IMR-90 (cell line): ENCODE data around the gene MPP2. TPM values are rescaled to one million over a fixed set of nuclear protein-coding genes. Genes with fewer than 3 reads are reported as not detected.

Experiments used
- ATAC-seq: fragments of 200-7000 bp; cut with Tn5 transposase; 2 replicates; pipeline ENCODE4 v1.9.1; 2020; ENCODE audit warnings: low read depth, mild to moderate bottlenecking, moderate library complexity
- BruUV-seq: library from RNA; stranded (reverse); fragments of 400-500 nt; replicated peaks from 2 replicates; lab custom pipeline; 2021; lab: Mats Ljungman, UMichigan
- CTCF ChIA-PET: fragments of 300-600 bp; formaldehyde crosslinking; extraction: SDS; loops from one replicate; lab custom pipeline; 2021; ENCODE audit warnings: antibody characterized with exemption; lab: Yijun Ruan, JAX
- POLR2A ChIA-PET: fragments of 300-600 bp; sonication (Branson Sonifier 250); formaldehyde crosslinking; loops from one replicate; lab custom pipeline; 2022; ENCODE audit warnings: antibody characterized with exemption; ENCODE audit not compliant: unreplicated experiment; lab: Charles Lee
- DNase-seq: peaks from one replicate; pipeline ENCODE4 v3.0.0; 2013
- H2AFZ ChIP-seq: replicated peaks from 2 replicates; pipeline ENCODE3; 2013; ENCODE audit warnings: low read length, mild to moderate bottlenecking; ENCODE audit not compliant: poor library complexity
- H2AK5ac ChIP-seq: 2 replicates; pipeline ENCODE4 v1.6.1; 2013; ENCODE audit warnings: low read depth, low read length, inconsistent platforms
- H2AK9ac ChIP-seq: replicated peaks from 2 replicates; pipeline ENCODE3; 2013; ENCODE audit warnings: mild to moderate bottlenecking, low read depth, low read length, moderate library complexity; ENCODE audit not compliant: poor library complexity
- H2BK120ac ChIP-seq: 2 replicates; pipeline ENCODE4 v1.6.1; 2013; ENCODE audit warnings: low read depth, low read length, inconsistent platforms
- H2BK15ac ChIP-seq: 3 replicates; pipeline ENCODE4 v1.6.1; 2013; ENCODE audit warnings: low read depth, low read length, inconsistent platforms
- H2BK20ac ChIP-seq: 2 replicates; pipeline ENCODE4 v1.6.1; 2013; ENCODE audit warnings: low read depth, mild to moderate bottlenecking, inconsistent platforms, low read length, moderate library complexity
- H2BK5ac ChIP-seq: 2 replicates; pipeline ENCODE4 v1.6.1; 2013; ENCODE audit warnings: mild to moderate bottlenecking, low read depth, low read length, inconsistent platforms; ENCODE audit not compliant: poor library complexity, severe bottlenecking
- H3K14ac ChIP-seq: replicated peaks from 2 replicates; pipeline ENCODE4 v1.6.1; 2013; ENCODE audit warnings: low read depth, low read length, inconsistent platforms
- H3K18ac ChIP-seq: 2 replicates; pipeline ENCODE4 v1.6.1; 2013; ENCODE audit warnings: low read depth, low read length, control low read depth
- H3K23ac ChIP-seq: 2 replicates; pipeline ENCODE4 v1.6.1; 2013; ENCODE audit warnings: low read depth, low read length, inconsistent platforms
- H3K27ac ChIP-seq: 2 replicates; pipeline ENCODE4 v1.5.1; 2013; ENCODE audit warnings: mild to moderate bottlenecking, control low read depth, low read length; ENCODE audit not compliant: insufficient read depth
- H3K27me3 ChIP-seq: 2 replicates; pipeline ENCODE4 v1.6.1; 2013; ENCODE audit warnings: low read length; ENCODE audit not compliant: control insufficient read depth, insufficient read depth
- H3K36me3 ChIP-seq: 2 replicates; pipeline ENCODE4 v1.6.1; 2013; ENCODE audit warnings: low read length, mixed read lengths; ENCODE audit not compliant: control insufficient read depth, insufficient read depth
- H3K4ac ChIP-seq: 2 replicates; pipeline ENCODE4 v1.6.1; 2013; ENCODE audit warnings: low read depth, low read length, inconsistent platforms
- H3K4me1 ChIP-seq: 2 replicates; pipeline ENCODE4 v1.6.1; 2013; ENCODE audit warnings: low read length, mixed read lengths; ENCODE audit not compliant: control insufficient read depth, insufficient read depth
- H3K4me2 ChIP-seq: 2 replicates; pipeline ENCODE4 v1.6.1; 2013; ENCODE audit warnings: low read depth, mild to moderate bottlenecking, control low read depth, low read length, moderate library complexity
- H3K4me3 ChIP-seq: 2 replicates; pipeline ENCODE4 v1.5.1; 2013; ENCODE audit warnings: low read depth, mild to moderate bottlenecking, control low read depth, low read length, moderate library complexity; ENCODE audit not compliant: insufficient read depth
- H3K56ac ChIP-seq: 2 replicates; pipeline ENCODE4 v1.6.1; 2013; ENCODE audit warnings: low read length, inconsistent platforms; ENCODE audit not compliant: insufficient read depth; ENCODE audit errors: extremely low read depth
- H3K79me1 ChIP-seq, 2 experiments: 2 replicates each; pipeline ENCODE4 v1.6.1; 2013; ENCODE audit warnings: low read length in 2 of 2, inconsistent platforms in 1 of 2, low read depth in 1 of 2
- H3K9ac ChIP-seq: 2 replicates; pipeline ENCODE4 v1.6.1; 2013; ENCODE audit warnings: low read depth, low read length, control low read depth
- H3K9me1 ChIP-seq: 2 replicates; pipeline ENCODE4 v1.6.1; 2013; ENCODE audit warnings: low read length, inconsistent platforms; ENCODE audit not compliant: insufficient read depth
- H3K9me3 ChIP-seq: 2 replicates; pipeline ENCODE4 v1.6.1; 2013; ENCODE audit warnings: low read length; ENCODE audit not compliant: control insufficient read depth, insufficient read depth
- H4K20me1 ChIP-seq: 2 replicates; pipeline ENCODE4 v1.6.1; 2013; ENCODE audit warnings: low read length, inconsistent platforms; ENCODE audit not compliant: insufficient read depth
- H4K5ac ChIP-seq: 2 replicates; pipeline ENCODE4 v1.6.1; 2013; ENCODE audit warnings: mild to moderate bottlenecking, low read depth, low read length, control low read depth
- H4K8ac ChIP-seq, 2 experiments: 2 replicates each; pipeline ENCODE4 v1.6.1; 2013; ENCODE audit warnings: low read depth in 2 of 2, low read length in 2 of 2, control low read depth in 1 of 2, inconsistent platforms in 1 of 2
- H4K91ac ChIP-seq: 2 replicates; pipeline ENCODE4 v1.6.1; 2013; ENCODE audit warnings: low read depth, low read length, inconsistent platforms; ENCODE audit not compliant: insufficient read depth
- BHLHE40 ChIP-seq: fragments of 150-350 bp; IDR thresholded peaks from 2 replicates; pipeline ENCODE4 v1.6.1; 2016; ENCODE audit warnings: mild to moderate bottlenecking, low read depth, low read length
- WGBS, 2 experiments: methylation state at CpG; one replicate each; pipeline versions ENCODE4 v1.1.5 to v1.1.7; 2013; ENCODE audit warnings: missing lambda C conversion rate in 2 of 2; ENCODE audit not compliant: insufficient read length in 1 of 2; ENCODE audit errors: extremely low coverage in 2 of 2; 5-methylcytosine and 5-hydroxymethylcytosine counted together
- dilution Hi-C: fragments of 300-500 bp; cut with HindIII; formaldehyde crosslinking; loops from one replicate; pipeline ENCODE4 v1.14.3; 2018; ENCODE audit warnings: low sequenced_read_pairs; ENCODE audit not compliant: unreplicated experiment
- in situ Hi-C: fragments of 300-500 bp; cut with MboI; formaldehyde crosslinking; loops from 3 replicates; pipeline ENCODE4 v1.14.3; 2019; ENCODE audit warnings: low sequenced_read_pairs, inconsistent platforms, mixed read lengths
- intact Hi-C: fragments of 100-400 bp; cut with micrococcal nuclease; formaldehyde crosslinking; loops from 2 replicates; pipeline ENCODE4 v1.10.0; 2022
- polyA plus RNA-seq, 3 experiments: library from polyadenylated mRNA; depleted of rRNA; stranded (reverse); fragments of >200 nt; gene quantifications; 2 replicates each; pipeline ENCODE4 v1.2.3, GENCODE V29; 2012; ENCODE audit warnings: low replicate concordance in 1 of 3
- total RNA-seq: library from RNA; depleted of rRNA; stranded (reverse); fragments of >200 nt; gene quantifications from 2 replicates; pipeline ENCODE4 v1.2.3, GENCODE V29; 2012
- TF ChIP-seq, protein P1 (sequence below): conservative IDR thresholded peaks from 2 replicates; pipeline ENCODE4 v1.5.1; 2012; ENCODE audit warnings: mild to moderate bottlenecking, low read depth, low read length, improper control_type of control experiment

The MPP2 gene
- total and polyA plus RNA-seq, 2 of the 4 experiments (the other 2 are of a cell fraction) = 3.2 to 3.8 TPM

DNA sequence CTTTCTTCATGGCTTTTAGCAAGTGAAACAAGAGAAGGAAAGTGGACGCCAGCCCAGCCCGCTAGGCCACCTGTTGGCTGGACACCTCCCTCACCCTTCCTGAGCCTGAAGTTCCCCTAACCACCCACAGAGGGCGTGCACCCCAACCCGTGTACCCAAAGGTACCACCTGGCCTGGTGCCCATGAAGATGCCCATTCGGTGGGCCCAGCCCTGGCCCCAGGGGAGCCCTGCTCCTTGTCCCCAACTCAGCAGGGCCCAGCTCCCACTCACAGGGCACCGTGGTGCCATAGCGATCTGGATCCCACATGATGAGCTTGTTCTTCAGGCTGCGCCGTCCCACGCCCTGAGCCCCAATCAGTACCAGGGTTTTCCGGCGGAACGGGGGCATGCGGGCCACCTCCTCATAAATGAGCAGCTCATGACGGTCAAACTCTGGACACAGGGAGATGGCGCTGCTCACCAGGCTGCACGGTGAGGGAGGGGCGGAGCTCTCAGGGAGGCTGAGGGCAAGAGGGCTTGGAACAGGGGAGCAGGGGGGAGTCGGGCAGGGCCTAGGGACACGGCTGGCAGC, 26.8 kb downstream of the MPP2 start:
- Histone ChIP-seq H3K79me1 (no peaks in the 10 kb centered on the region), H4K8ac (no peak overlapping the region), H3K23ac (no peak overlapping the region), H2AFZ (peak overlapping the region; percentile 5), H2AK9ac (no peak overlapping the region), H3K9ac (no peak overlapping the region), H3K4ac (no peak overlapping the region), H2BK5ac (no peak overlapping the region), H3K9me3 (no peaks in the 10 kb centered on the region), H2BK15ac (no peak overlapping the region), H2BK120ac (no peak overlapping the region), H3K36me3 (no peaks in the 10 kb centered on the region), H4K91ac (no peak overlapping the region), H3K27me3 (peaks cover 4% of the 10 kb centered on the region), H2AK5ac (no peak overlapping the region), H3K14ac (no peak overlapping the region), H3K56ac (no peak overlapping the region), H3K18ac (no peak overlapping the region), H3K4me2 (no peak overlapping the region), H4K20me1 (no peaks in the 10 kb centered on the region), H4K5ac (no peak overlapping the region), H3K27ac (no peak overlapping the region), H3K9me1 (no peaks in the 10 kb centered on the region), H2BK20ac (no peak overlapping the region), H3K4me3 (no peak overlapping the region), H3K4me1 (peaks cover 2% of the 10 kb centered on the region; the same call in 1 of the 2 replicates)
- in situ Hi-C loops (no loop called here), dilution Hi-C loops (no loop called here), intact Hi-C loops (no loop called here)
- DNase-seq (no peak), ATAC-seq (no peak)
- POLR2A ChIA-PET = no interaction called here
- CTCF ChIA-PET = interaction anchor here (0.7 kb wide), 2 partner anchors 103 to 295 kb away, joined by 3 to 4 read pairs; no protein-coding TSS in a partner anchor
- TF ChIP-seq BHLHE40 = no peak
- TF ChIP-seq, protein P1, sequence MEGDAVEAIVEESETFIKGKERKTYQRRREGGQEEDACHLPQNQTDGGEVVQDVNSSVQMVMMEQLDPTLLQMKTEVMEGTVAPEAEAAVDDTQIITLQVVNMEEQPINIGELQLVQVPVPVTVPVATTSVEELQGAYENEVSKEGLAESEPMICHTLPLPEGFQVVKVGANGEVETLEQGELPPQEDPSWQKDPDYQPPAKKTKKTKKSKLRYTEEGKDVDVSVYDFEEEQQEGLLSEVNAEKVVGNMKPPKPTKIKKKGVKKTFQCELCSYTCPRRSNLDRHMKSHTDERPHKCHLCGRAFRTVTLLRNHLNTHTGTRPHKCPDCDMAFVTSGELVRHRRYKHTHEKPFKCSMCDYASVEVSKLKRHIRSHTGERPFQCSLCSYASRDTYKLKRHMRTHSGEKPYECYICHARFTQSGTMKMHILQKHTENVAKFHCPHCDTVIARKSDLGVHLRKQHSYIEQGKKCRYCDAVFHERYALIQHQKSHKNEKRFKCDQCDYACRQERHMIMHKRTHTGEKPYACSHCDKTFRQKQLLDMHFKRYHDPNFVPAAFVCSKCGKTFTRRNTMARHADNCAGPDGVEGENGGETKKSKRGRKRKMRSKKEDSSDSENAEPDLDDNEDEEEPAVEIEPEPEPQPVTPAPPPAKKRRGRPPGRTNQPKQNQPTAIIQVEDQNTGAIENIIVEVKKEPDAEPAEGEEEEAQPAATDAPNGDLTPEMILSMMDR = peak; percentile 41
- WGBS, 2 experiments = 85% methylated on average over 14 of the region's 20 CpGs; no CpG with 5 or more reads in 1 of the 2 experiments
- BruUV-seq = no TSS peak
